PC-9 (cell line): ENCODE measurements around the gene FAM171A1. TPM values are rescaled to one million over a fixed set of nuclear protein-coding genes. Genes with fewer than 3 reads are reported as not detected.

Experiments
- total RNA-seq: library from RNA; stranded (reverse); gene quantifications from 2 replicates; pipeline ENCODE4 v1.2.3, GENCODE V29; 2021

FAM171A1 gene
- total RNA-seq, 1 experiment from 2014 or later, result 3.0 TPM

Other genes starting within 250 kb of the FAM171A1 start
- gene NMT2, start 202.6 kb downstream of the FAM171A1 start, total RNA-seq, result 10.9 and 11.0 TPM in 2 replicates